ENCODE measurements around the gene LRRC4C. TPM values are rescaled to one million over a fixed set of nuclear protein-coding genes. Genes with fewer than 3 reads are reported as not detected.

Gene LRRC4C
- total and polyA plus RNA-seq, 4 donors, result 0.10 to 0.93 (median 0.30) TPM

DNA sequence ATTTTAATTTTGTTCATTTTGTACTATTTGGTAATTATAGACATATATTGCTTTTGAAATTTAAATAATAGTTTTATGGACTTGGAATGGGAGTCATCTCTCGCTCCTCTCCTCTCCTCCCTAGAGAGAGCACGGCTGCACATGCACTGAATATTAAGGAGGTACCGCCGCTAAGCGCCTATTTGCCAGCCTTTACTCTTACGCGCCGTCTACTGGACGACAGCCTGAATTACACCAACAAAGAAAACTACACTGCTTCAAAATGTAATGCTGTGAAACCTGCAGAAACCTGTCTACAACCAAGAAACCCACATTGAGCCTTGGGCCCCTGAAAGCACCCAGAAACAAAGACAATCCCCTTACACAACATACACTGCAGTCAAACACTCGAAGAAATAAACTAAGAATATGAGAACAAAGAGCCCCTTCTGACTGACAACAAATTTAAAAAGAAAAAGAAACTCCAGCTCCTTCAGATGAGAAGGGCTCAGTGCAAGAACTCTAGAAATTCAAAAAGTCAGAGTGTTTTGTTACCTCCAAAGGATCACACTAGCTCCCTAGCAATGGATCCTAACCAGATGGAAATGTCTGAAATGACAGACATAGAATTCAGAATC, 737.2 kb downstream of the LRRC4C start:
- DNase-seq (ENCODE audit: low spot score), result no peak
- no peak overlapping the region for H3K27ac ChIP-seq (ENCODE audit: low read depth in 1 of 2, low read length in 2 of 2)
- H3K4me1 ChIP-seq (ENCODE audit: control insufficient read depth in 4 of 4, insufficient read depth in 4 of 4, low read length in 3 of 4), result peaks cover 0 to 3% (median 2%) of the 10 kb centered on the region in 4 donors
- H3K27me3 ChIP-seq (ENCODE audit: control insufficient read depth in 4 of 4, insufficient read depth in 4 of 4, low read length in 3 of 4), result no peaks in the 10 kb centered on the region
- no peak overlapping the region for H3K9ac ChIP-seq (ENCODE audit: low read depth in 1 of 2, low read length in 2 of 2)
- 29% methylated on average over 10 of the region's 10 CpGs for WGBS
- peak; percentile 78 to 86 for TF ChIP-seq RAD21 (IDR thresholded peaks at IDR 0.05)
- TF ChIP-seq, protein P1, sequence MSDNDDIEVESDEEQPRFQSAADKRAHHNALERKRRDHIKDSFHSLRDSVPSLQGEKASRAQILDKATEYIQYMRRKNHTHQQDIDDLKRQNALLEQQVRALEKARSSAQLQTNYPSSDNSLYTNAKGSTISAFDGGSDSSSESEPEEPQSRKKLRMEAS (IDR thresholded peaks at IDR 0.05), result no peak
- TF ChIP-seq, protein P2, sequence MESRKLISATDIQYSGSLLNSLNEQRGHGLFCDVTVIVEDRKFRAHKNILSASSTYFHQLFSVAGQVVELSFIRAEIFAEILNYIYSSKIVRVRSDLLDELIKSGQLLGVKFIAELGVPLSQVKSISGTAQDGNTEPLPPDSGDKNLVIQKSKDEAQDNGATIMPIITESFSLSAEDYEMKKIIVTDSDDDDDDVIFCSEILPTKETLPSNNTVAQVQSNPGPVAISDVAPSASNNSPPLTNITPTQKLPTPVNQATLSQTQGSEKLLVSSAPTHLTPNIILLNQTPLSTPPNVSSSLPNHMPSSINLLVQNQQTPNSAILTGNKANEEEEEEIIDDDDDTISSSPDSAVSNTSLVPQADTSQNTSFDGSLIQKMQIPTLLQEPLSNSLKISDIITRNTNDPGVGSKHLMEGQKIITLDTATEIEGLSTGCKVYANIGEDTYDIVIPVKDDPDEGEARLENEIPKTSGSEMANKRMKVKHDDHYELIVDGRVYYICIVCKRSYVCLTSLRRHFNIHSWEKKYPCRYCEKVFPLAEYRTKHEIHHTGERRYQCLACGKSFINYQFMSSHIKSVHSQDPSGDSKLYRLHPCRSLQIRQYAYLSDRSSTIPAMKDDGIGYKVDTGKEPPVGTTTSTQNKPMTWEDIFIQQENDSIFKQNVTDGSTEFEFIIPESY (IDR thresholded peaks at IDR 0.05), result no peak
- TF ChIP-seq, protein P3, sequence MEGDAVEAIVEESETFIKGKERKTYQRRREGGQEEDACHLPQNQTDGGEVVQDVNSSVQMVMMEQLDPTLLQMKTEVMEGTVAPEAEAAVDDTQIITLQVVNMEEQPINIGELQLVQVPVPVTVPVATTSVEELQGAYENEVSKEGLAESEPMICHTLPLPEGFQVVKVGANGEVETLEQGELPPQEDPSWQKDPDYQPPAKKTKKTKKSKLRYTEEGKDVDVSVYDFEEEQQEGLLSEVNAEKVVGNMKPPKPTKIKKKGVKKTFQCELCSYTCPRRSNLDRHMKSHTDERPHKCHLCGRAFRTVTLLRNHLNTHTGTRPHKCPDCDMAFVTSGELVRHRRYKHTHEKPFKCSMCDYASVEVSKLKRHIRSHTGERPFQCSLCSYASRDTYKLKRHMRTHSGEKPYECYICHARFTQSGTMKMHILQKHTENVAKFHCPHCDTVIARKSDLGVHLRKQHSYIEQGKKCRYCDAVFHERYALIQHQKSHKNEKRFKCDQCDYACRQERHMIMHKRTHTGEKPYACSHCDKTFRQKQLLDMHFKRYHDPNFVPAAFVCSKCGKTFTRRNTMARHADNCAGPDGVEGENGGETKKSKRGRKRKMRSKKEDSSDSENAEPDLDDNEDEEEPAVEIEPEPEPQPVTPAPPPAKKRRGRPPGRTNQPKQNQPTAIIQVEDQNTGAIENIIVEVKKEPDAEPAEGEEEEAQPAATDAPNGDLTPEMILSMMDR (IDR thresholded peaks at IDR 0.05; ENCODE audit: low read depth, low read length, missing input control), result peak; percentile 56
- H3K4me3 ChIP-seq (ENCODE audit: low read depth in 1 of 3, low read length in 3 of 3), result no peak overlapping the region
- H3K9me3 ChIP-seq (ENCODE audit: control insufficient read depth in 4 of 4, low read length in 3 of 4), result no peaks in the 10 kb centered on the region
- H3K36me3 ChIP-seq (ENCODE audit: control insufficient read depth in 4 of 4, insufficient read depth in 3 of 4, low read depth in 1 of 4, low read length in 3 of 4), result no peaks in the 10 kb centered on the region

DNA sequence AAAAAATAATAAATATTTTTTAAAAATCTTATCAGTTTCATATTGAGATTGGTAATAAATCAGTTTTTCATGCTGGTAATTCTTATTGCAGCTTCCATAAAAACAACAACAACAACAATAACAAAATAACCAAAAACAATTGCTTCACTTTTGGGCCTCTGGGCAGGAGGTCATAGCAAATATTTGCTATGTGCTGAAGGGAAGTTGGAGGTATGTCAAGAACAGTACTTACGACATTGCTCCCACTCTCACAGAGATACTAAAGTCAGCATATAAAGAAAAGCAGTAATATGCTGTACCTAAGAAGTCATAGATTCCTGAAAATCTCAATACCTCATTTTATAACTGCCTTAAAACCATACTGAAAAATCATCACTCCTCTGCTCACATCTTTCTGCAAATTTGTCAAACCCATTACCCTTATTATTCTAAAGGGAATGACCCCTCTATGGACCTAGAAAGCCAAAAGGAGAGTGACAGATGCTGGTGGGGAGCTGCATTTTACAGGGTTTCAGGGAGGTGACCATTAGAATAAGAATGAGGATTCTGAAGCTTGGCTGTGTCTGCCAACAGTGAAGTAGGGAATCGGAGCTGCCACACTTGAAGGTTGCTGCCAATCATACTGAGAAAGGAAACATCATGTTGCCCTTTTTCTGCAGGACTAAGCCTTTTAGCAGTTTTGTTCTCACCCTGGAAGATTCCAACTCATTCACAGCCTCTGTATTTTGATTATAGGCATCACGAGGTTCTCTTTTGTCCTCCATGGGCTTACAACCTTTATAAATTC, 742.9 kb downstream of the LRRC4C start:
- DNase-seq (ENCODE audit: low spot score), result no peak
- Histone ChIP-seq H3K27me3 (ENCODE audit: control insufficient read depth in 4 of 4, insufficient read depth in 4 of 4, low read length in 3 of 4) (no peaks in the 10 kb centered on the region), H3K27ac (ENCODE audit: low read depth in 1 of 2, low read length in 2 of 2) (peak overlapping the region; percentile 40 to 51)
- TF ChIP-seq GABPA (IDR thresholded peaks at IDR 0.05 in 1 of 2, conservative IDR thresholded peaks at IDR 0.05 in 1 of 2), result no peak
- TF ChIP-seq FOXA2 (IDR thresholded peaks at IDR 0.05), result peak; percentile 38
- TF ChIP-seq RXRA (IDR thresholded peaks at IDR 0.05), result peak; percentile 56 to 76
- TF ChIP-seq SP1 (IDR thresholded peaks at IDR 0.05), result peak; percentile 65
- peak; percentile 46 to 52 for TF ChIP-seq JUND (IDR thresholded peaks at IDR 0.05)
- TF ChIP-seq, protein P3 (IDR thresholded peaks at IDR 0.05; ENCODE audit: low read depth, low read length, missing input control), result no peak
- no peak for TF ChIP-seq FOXA1 (IDR thresholded peaks at IDR 0.05)
- peak; percentile 27 for TF ChIP-seq HNF4G (IDR thresholded peaks at IDR 0.05)
- TF ChIP-seq, protein P4, sequence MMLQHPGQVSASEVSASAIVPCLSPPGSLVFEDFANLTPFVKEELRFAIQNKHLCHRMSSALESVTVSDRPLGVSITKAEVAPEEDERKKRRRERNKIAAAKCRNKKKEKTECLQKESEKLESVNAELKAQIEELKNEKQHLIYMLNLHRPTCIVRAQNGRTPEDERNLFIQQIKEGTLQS (IDR thresholded peaks at IDR 0.05), result peak; percentile 35
- TF ChIP-seq, protein P5, sequence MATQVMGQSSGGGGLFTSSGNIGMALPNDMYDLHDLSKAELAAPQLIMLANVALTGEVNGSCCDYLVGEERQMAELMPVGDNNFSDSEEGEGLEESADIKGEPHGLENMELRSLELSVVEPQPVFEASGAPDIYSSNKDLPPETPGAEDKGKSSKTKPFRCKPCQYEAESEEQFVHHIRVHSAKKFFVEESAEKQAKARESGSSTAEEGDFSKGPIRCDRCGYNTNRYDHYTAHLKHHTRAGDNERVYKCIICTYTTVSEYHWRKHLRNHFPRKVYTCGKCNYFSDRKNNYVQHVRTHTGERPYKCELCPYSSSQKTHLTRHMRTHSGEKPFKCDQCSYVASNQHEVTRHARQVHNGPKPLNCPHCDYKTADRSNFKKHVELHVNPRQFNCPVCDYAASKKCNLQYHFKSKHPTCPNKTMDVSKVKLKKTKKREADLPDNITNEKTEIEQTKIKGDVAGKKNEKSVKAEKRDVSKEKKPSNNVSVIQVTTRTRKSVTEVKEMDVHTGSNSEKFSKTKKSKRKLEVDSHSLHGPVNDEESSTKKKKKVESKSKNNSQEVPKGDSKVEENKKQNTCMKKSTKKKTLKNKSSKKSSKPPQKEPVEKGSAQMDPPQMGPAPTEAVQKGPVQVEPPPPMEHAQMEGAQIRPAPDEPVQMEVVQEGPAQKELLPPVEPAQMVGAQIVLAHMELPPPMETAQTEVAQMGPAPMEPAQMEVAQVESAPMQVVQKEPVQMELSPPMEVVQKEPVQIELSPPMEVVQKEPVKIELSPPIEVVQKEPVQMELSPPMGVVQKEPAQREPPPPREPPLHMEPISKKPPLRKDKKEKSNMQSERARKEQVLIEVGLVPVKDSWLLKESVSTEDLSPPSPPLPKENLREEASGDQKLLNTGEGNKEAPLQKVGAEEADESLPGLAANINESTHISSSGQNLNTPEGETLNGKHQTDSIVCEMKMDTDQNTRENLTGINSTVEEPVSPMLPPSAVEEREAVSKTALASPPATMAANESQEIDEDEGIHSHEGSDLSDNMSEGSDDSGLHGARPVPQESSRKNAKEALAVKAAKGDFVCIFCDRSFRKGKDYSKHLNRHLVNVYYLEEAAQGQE (IDR thresholded peaks at IDR 0.05), result peak; percentile 58
- TF ChIP-seq NR2F2 (IDR thresholded peaks at IDR 0.05), result no peak
- peak; percentile 13 for TF ChIP-seq YY1 (IDR thresholded peaks at IDR 0.05)
- peak; percentile 72 to 73 for TF ChIP-seq HNF4A (conservative IDR thresholded peaks at IDR 0.05)
- TF ChIP-seq RAD21 (IDR thresholded peaks at IDR 0.05), result peak in 1 of 2 donors; percentile 47
- TF ChIP-seq EGR1 (IDR thresholded peaks at IDR 0.05; ENCODE audit: low read depth in 2 of 2), result no peak
- TF ChIP-seq, protein P1 (IDR thresholded peaks at IDR 0.05), result peak; percentile 44
- TF ChIP-seq, protein P2 (IDR thresholded peaks at IDR 0.05), result no peak

More for the DNA sequence above, 742.9 kb downstream of the LRRC4C start:
- no peaks in the 10 kb centered on the region for H3K9me3 ChIP-seq (ENCODE audit: control insufficient read depth in 4 of 4, low read length in 3 of 4)
- no peaks in the 10 kb centered on the region for H3K36me3 ChIP-seq (ENCODE audit: control insufficient read depth in 4 of 4, insufficient read depth in 3 of 4, low read depth in 1 of 4, low read length in 3 of 4)
- H3K4me1 ChIP-seq (ENCODE audit: control insufficient read depth in 4 of 4, insufficient read depth in 4 of 4, low read length in 3 of 4), result peaks cover 4 to 21% (median 16%) of the 10 kb centered on the region in 4 donors
- H3K9ac ChIP-seq (ENCODE audit: low read depth in 1 of 2, low read length in 2 of 2), result no peak overlapping the region
- WGBS, result 18% methylated on average over 3 of the region's 3 CpGs
- H3K4me3 ChIP-seq (ENCODE audit: low read depth in 1 of 3, low read length in 3 of 3), result no peak overlapping the region

Measured in liver (tissue), 9 donors.